GM19043 (cell line): Measurements from ENCODE around the gene SNX12.
"Not testable (repeated sequence)": the region's sequence is repeated elsewhere in the genome, so short reads cannot be mapped to it uniquely, and the experiment has no call there.

Experiments used
- ATAC-seq: cut with Tn5 transposase; IDR thresholded peaks from one replicate; pipeline ENCODE4 v1.9.1; 2021; ENCODE audit warnings: low read depth; ENCODE audit not compliant: unreplicated experiment

The SNX12 gene

GRCh38 chrX:71095033-71095432 lies 26.9 kb upstream of the SNX12 start:
- ATAC-seq = no peak

- no peak for ATAC-seq
Measured at GRCh38 chrX:71091263-71091662, 23.1 kb upstream of the SNX12 start.

GRCh38 chrX:71085900-71086299 lies 17.8 kb upstream of the SNX12 start:
- ATAC-seq = no peak

- no peak for ATAC-seq
Measured at GRCh38 chrX:71082822-71083221, 14.7 kb upstream of the SNX12 start.

GRCh38 chrX:71082124-71082647 lies 14.1 kb upstream of the SNX12 start:
- no peak for ATAC-seq

- ATAC-seq = no peak
Measured at GRCh38 chrX:71081330-71082123, 13.4 kb upstream of the SNX12 start.

- ATAC-seq = no peak
Measured at GRCh38 chrX:71070531-71070930, 2.4 kb upstream of the SNX12 start.

- no peak for ATAC-seq
Measured at GRCh38 chrX:71067712-71068043, 456 bp downstream of the SNX12 start.

GRCh38 chrX:71067089-71067488 lies 1.0 kb downstream of the SNX12 start:
- no peak for ATAC-seq

- ATAC-seq = no peak
Measured at GRCh38 chrX:71060127-71060526, 8.0 kb downstream of the SNX12 start.

- ATAC-seq = no peak
Measured at GRCh38 chrX:71057848-71058530, 10.1 kb downstream of the SNX12 start.

- ATAC-seq = no peak
Measured at GRCh38 chrX:71056867-71057266, 11.3 kb downstream of the SNX12 start.

- peak; percentile 98 for ATAC-seq
Measured at GRCh38 chrX:71053217-71053621, 14.9 kb downstream of the SNX12 start.

GRCh38 chrX:71052721-71053120 lies 15.4 kb downstream of the SNX12 start:
- peak; percentile 23 for ATAC-seq

- not testable (repeated sequence) for ATAC-seq
Measured at GRCh38 chrX:71047891-71048290, 20.2 kb downstream of the SNX12 start.

- ATAC-seq = no peak
Measured at GRCh38 chrX:71017396-71017939, 50.7 kb downstream of the SNX12 start.
